ENCODE measurements around the gene WDR4. TPM values are rescaled to one million over a fixed set of nuclear protein-coding genes. Genes with fewer than 3 reads are reported as not detected.
"Not testable (repeated sequence)": the region's sequence is repeated elsewhere in the genome, so short reads cannot be mapped to it uniquely, and the experiment has no call there.

Gene WDR4
- total and polyA plus RNA-seq, 10 of the 15 experiments (the other 5 are each of a cell fraction or from before 2014, with no cell fraction given): 2.1 to 45.3 (median 18.7) TPM

DNA sequence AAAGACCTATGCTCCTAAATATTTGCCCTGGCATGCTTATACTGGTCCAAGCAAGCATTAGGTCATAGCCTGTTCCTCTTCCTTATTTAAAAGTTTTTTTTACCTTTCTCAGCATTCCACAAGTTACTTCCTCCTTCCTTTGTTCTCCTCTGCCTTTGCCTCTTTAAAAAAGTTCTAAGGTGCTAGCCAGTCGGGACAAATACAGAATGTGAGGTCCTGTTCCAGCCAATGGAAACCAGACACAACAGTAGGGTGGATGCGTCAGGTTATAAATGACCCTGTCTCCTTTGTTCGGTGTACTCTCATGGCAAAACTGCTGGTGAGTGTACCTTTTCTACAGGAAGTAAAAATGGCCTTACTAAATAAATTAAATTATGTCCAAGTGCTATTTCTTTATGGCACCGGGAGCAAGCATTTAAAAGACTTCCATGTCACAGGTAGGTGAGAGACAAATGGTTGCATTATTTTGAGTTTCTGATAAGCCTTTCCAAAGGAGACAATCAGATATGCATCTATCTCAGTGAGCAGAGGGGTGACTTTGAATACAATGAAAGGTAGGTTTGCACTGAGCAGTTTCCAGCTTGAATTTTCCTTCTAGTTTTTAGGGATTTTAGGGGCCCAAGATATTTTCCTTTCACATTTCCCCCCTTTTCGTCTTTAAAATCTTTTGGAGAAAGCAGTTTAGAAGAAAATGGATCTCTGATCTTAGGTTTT lies 66.7 kb downstream of the WDR4 start:
- ATAC-seq; SMC1A ChIA-PET (ENCODE audit: uncharacterized antibody, unreplicated experiment); CTCF ChIA-PET; H3K27me3 ChIP-seq (replicated peaks in 1 of 2; ENCODE audit: control insufficient read depth in 2 of 2, insufficient read depth in 2 of 2, low read length in 1 of 2); H3K9me3 ChIP-seq (replicated peaks; ENCODE audit: control insufficient read depth, insufficient read depth, low read length); H3K4me2 ChIP-seq (ENCODE audit: control insufficient read depth, insufficient read depth); RAD21 ChIA-PET (ENCODE audit: unreplicated experiment); H3K4me3 ChIP-seq; H2AFZ ChIP-seq (ENCODE audit: control insufficient read depth, low read depth, low read length); H3K27ac ChIP-seq (ENCODE audit: control insufficient read depth, insufficient read depth); H3K79me2 ChIP-seq (ENCODE audit: control insufficient read depth, insufficient read depth, low read length); BruUV-seq (replicated peaks); POLR2A ChIA-PET; H3K4me1 ChIP-seq (ENCODE audit: control insufficient read depth, insufficient read depth, low read length); H4K20me1 ChIP-seq (ENCODE audit: control insufficient read depth, insufficient read depth); H3K36me3 ChIP-seq (ENCODE audit: control insufficient read depth in 2 of 2, insufficient read depth in 2 of 2, low read length in 1 of 2); FAIRE-seq; H3K9ac ChIP-seq (ENCODE audit: control insufficient read depth, insufficient read depth, low read length); in situ Hi-C loops (cut with MboI); DNase-seq (ENCODE audit: low read depth, low spot score): not testable (repeated sequence)
- 48% methylated on average over 5 of the region's 5 CpGs for WGBS (ENCODE audit: insufficient coverage, insufficient replicate concordance, low lambda C conversion rate, missing lambda C conversion rate)
- intact Hi-C loops (cut with micrococcal nuclease; ENCODE audit: unreplicated experiment): loop anchor here (10.0 kb wide), 1 partner anchor 668 kb away; no protein-coding TSS in a partner anchor

DNA sequence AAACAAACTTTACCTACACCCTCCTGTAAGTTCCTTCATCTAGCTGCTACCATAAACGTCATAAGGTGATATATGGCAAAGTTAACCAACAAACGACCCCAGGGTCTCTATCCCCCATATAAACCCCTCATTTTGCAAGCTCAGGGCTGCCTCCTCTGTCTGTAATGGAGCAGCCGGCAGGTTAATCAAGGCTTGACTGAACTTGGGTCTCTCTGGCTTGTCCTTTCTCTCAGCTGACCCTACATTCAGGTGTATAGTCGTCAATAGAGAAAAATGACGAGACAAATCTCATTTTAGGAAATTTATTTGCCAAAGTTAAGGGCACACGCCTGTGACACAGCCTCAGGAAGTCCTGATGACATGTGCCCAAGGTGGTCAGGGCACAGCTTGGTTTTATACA lies 67.4 kb downstream of the WDR4 start:
- no peak overlapping the region for H3K27ac ChIP-seq (ENCODE audit: control insufficient read depth, insufficient read depth)
- no peaks in the 10 kb centered on the region for H3K36me3 ChIP-seq (ENCODE audit: control insufficient read depth in 2 of 2, insufficient read depth in 2 of 2, low read length in 1 of 2)
- BruUV-seq (replicated peaks): no TSS peak
- ChIA-PET RAD21 (ENCODE audit: unreplicated experiment) (no interaction called here), CTCF (no interaction called here), POLR2A (no interaction called here), SMC1A (ENCODE audit: uncharacterized antibody, unreplicated experiment) (no interaction called here)
- no peaks in the 10 kb centered on the region; the same call in 2 of the 3 replicates for H3K9me3 ChIP-seq (replicated peaks; ENCODE audit: control insufficient read depth, insufficient read depth, low read length)
- DNase-seq (ENCODE audit: low read depth, low spot score): no peak
- no peak overlapping the region for H3K9ac ChIP-seq (ENCODE audit: control insufficient read depth, insufficient read depth, low read length)
- WGBS (ENCODE audit: insufficient coverage, insufficient replicate concordance, low lambda C conversion rate, missing lambda C conversion rate): 8% methylated on average over 6 of the region's 6 CpGs
- no peaks in the 10 kb centered on the region; a peak in 1 of 4 replicates for H3K27me3 ChIP-seq (replicated peaks in 1 of 2; ENCODE audit: control insufficient read depth in 2 of 2, insufficient read depth in 2 of 2, low read length in 1 of 2)
- no peak overlapping the region for H3K4me3 ChIP-seq
- no peaks in the 10 kb centered on the region for H3K79me2 ChIP-seq (ENCODE audit: control insufficient read depth, insufficient read depth, low read length)
- in situ Hi-C loops (cut with MboI): no loop called here
- H2AFZ ChIP-seq (ENCODE audit: control insufficient read depth, low read depth, low read length): no peak overlapping the region
- H3K4me2 ChIP-seq (ENCODE audit: control insufficient read depth, insufficient read depth): no peak overlapping the region
- intact Hi-C loops (cut with micrococcal nuclease; ENCODE audit: unreplicated experiment): loop anchor here (10.0 kb wide), 1 partner anchor 667 kb away; no protein-coding TSS in a partner anchor
- FAIRE-seq: no peak
- no peaks in the 10 kb centered on the region for H4K20me1 ChIP-seq (ENCODE audit: control insufficient read depth, insufficient read depth)
- no peaks in the 10 kb centered on the region for H3K4me1 ChIP-seq (ENCODE audit: control insufficient read depth, insufficient read depth, low read length)
- no peak for ATAC-seq
- TF ChIP-seq, protein P1, sequence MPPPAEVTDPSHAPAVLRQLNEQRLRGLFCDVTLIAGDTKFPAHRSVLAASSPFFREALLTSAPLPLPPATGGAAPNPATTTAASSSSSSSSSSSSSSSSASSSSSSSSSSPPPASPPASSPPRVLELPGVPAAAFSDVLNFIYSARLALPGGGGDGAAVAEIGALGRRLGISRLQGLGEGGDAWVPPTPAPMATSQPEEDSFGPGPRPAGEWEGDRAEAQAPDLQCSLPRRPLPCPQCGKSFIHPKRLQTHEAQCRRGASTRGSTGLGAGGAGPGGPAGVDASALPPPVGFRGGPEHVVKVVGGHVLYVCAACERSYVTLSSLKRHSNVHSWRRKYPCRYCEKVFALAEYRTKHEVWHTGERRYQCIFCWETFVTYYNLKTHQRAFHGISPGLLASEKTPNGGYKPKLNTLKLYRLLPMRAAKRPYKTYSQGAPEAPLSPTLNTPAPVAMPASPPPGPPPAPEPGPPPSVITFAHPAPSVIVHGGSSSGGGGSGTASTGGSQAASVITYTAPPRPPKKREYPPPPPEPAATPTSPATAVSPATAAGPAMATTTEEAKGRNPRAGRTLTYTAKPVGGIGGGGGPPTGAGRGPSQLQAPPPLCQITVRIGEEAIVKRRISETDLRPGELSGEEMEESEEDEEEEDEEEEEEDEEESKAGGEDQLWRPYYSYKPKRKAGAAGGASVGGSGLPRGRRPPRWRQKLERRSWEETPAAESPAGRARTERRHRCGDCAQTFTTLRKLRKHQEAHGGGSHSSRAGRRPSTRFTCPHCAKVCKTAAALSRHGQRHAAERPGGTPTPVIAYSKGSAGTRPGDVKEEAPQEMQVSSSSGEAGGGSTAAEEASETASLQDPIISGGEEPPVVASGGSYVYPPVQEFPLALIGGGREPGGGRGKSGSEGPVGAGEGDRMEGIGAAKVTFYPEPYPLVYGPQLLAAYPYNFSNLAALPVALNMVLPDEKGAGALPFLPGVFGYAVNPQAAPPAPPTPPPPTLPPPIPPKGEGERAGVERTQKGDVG (CRISPR knock-in tag; IDR thresholded peaks at IDR 0.05): no peak
- TF ChIP-seq, protein P2, sequence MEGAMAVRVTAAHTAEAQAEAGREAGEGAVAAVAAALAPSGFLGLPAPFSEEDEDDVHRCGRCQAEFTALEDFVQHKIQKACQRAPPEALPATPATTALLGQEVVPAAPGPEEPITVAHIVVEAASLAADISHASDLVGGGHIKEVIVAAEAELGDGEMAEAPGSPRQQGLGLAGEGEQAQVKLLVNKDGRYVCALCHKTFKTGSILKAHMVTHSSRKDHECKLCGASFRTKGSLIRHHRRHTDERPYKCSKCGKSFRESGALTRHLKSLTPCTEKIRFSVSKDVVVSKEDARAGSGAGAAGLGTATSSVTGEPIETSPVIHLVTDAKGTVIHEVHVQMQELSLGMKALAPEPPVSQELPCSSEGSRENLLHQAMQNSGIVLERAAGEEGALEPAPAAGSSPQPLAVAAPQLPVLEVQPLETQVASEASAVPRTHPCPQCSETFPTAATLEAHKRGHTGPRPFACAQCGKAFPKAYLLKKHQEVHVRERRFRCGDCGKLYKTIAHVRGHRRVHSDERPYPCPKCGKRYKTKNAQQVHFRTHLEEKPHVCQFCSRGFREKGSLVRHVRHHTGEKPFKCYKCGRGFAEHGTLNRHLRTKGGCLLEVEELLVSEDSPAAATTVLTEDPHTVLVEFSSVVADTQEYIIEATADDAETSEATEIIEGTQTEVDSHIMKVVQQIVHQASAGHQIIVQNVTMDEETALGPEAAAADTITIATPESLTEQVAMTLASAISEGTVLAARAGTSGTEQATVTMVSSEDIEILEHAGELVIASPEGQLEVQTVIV (IDR thresholded peaks at IDR 0.05; ENCODE audit: borderline replicate concordance, partially characterized antibody): no peak
- TF ChIP-seq PAX8 (IDR thresholded peaks at IDR 0.05) (no peak), KLF5 (IDR thresholded peaks at IDR 0.05; ENCODE audit: partially characterized antibody) (no peak), RAD51 (IDR thresholded peaks at IDR 0.05) (no peak), IRF4 (IDR thresholded peaks at IDR 0.05; ENCODE audit: low read depth, low read length) (no peak), CBX3 (IDR thresholded peaks at IDR 0.05; ENCODE audit: borderline replicate concordance, low read depth) (no peak), HDGF (IDR thresholded peaks at IDR 0.05) (no peak), BACH1 (IDR thresholded peaks at IDR 0.05; ENCODE audit: borderline replicate concordance) (no peak), DPF2 (IDR thresholded peaks at IDR 0.05) (no peak), NR2C1 (IDR thresholded peaks at IDR 0.05) (no peak)
